IMR-90 (cell line): ENCODE measurements around the gene LRRC57. TPM values are rescaled to one million over a fixed set of nuclear protein-coding genes. Genes with fewer than 3 reads are reported as not detected.

ENCODE experiments used
- ATAC-seq: fragments of 200-7000 bp; cut with Tn5 transposase; 2 replicates; pipeline ENCODE4 v1.9.1; 2020; ENCODE audit warnings: low read depth, mild to moderate bottlenecking, moderate library complexity
- BruUV-seq: library from RNA; stranded (reverse); fragments of 400-500 nt; replicated peaks from 2 replicates; lab custom pipeline; 2021; lab: Mats Ljungman, UMichigan
- CTCF ChIA-PET: fragments of 300-600 bp; formaldehyde crosslinking; extraction: SDS; loops from one replicate; lab custom pipeline; 2021; ENCODE audit warnings: antibody characterized with exemption; lab: Yijun Ruan, JAX
- POLR2A ChIA-PET: fragments of 300-600 bp; sonication (Branson Sonifier 250); formaldehyde crosslinking; loops from one replicate; lab custom pipeline; 2022; ENCODE audit warnings: antibody characterized with exemption; ENCODE audit not compliant: unreplicated experiment; lab: Charles Lee
- DNase-seq: peaks from one replicate; pipeline ENCODE4 v3.0.0; 2013
- H2AFZ ChIP-seq: replicated peaks from 2 replicates; pipeline ENCODE3; 2013; ENCODE audit warnings: low read length, mild to moderate bottlenecking; ENCODE audit not compliant: poor library complexity
- H2AK5ac ChIP-seq: 2 replicates; pipeline ENCODE4 v1.6.1; 2013; ENCODE audit warnings: low read depth, low read length, inconsistent platforms
- H2AK9ac ChIP-seq: replicated peaks from 2 replicates; pipeline ENCODE3; 2013; ENCODE audit warnings: mild to moderate bottlenecking, low read depth, low read length, moderate library complexity; ENCODE audit not compliant: poor library complexity
- H2BK120ac ChIP-seq: 2 replicates; pipeline ENCODE4 v1.6.1; 2013; ENCODE audit warnings: low read depth, low read length, inconsistent platforms
- H2BK15ac ChIP-seq: 3 replicates; pipeline ENCODE4 v1.6.1; 2013; ENCODE audit warnings: low read depth, low read length, inconsistent platforms
- H2BK20ac ChIP-seq: 2 replicates; pipeline ENCODE4 v1.6.1; 2013; ENCODE audit warnings: low read depth, mild to moderate bottlenecking, inconsistent platforms, low read length, moderate library complexity
- H2BK5ac ChIP-seq: 2 replicates; pipeline ENCODE4 v1.6.1; 2013; ENCODE audit warnings: mild to moderate bottlenecking, low read depth, low read length, inconsistent platforms; ENCODE audit not compliant: poor library complexity, severe bottlenecking
- H3K14ac ChIP-seq: replicated peaks from 2 replicates; pipeline ENCODE4 v1.6.1; 2013; ENCODE audit warnings: low read depth, low read length, inconsistent platforms
- H3K18ac ChIP-seq: 2 replicates; pipeline ENCODE4 v1.6.1; 2013; ENCODE audit warnings: low read depth, low read length, control low read depth
- H3K23ac ChIP-seq: 2 replicates; pipeline ENCODE4 v1.6.1; 2013; ENCODE audit warnings: low read depth, low read length, inconsistent platforms
- H3K27ac ChIP-seq: 2 replicates; pipeline ENCODE4 v1.5.1; 2013; ENCODE audit warnings: mild to moderate bottlenecking, control low read depth, low read length; ENCODE audit not compliant: insufficient read depth
- H3K27me3 ChIP-seq: 2 replicates; pipeline ENCODE4 v1.6.1; 2013; ENCODE audit warnings: low read length; ENCODE audit not compliant: control insufficient read depth, insufficient read depth
- H3K36me3 ChIP-seq: 2 replicates; pipeline ENCODE4 v1.6.1; 2013; ENCODE audit warnings: low read length, mixed read lengths; ENCODE audit not compliant: control insufficient read depth, insufficient read depth
- H3K4ac ChIP-seq: 2 replicates; pipeline ENCODE4 v1.6.1; 2013; ENCODE audit warnings: low read depth, low read length, inconsistent platforms
- H3K4me1 ChIP-seq: 2 replicates; pipeline ENCODE4 v1.6.1; 2013; ENCODE audit warnings: low read length, mixed read lengths; ENCODE audit not compliant: control insufficient read depth, insufficient read depth
- H3K4me2 ChIP-seq: 2 replicates; pipeline ENCODE4 v1.6.1; 2013; ENCODE audit warnings: low read depth, mild to moderate bottlenecking, control low read depth, low read length, moderate library complexity
- H3K4me3 ChIP-seq: 2 replicates; pipeline ENCODE4 v1.5.1; 2013; ENCODE audit warnings: low read depth, mild to moderate bottlenecking, control low read depth, low read length, moderate library complexity; ENCODE audit not compliant: insufficient read depth
- H3K56ac ChIP-seq: 2 replicates; pipeline ENCODE4 v1.6.1; 2013; ENCODE audit warnings: low read length, inconsistent platforms; ENCODE audit not compliant: insufficient read depth; ENCODE audit errors: extremely low read depth
- H3K79me1 ChIP-seq, 2 experiments: 2 replicates each; pipeline ENCODE4 v1.6.1; 2013; ENCODE audit warnings: low read length in 2 of 2, inconsistent platforms in 1 of 2, low read depth in 1 of 2
- H3K9ac ChIP-seq: 2 replicates; pipeline ENCODE4 v1.6.1; 2013; ENCODE audit warnings: low read depth, low read length, control low read depth
- H3K9me1 ChIP-seq: 2 replicates; pipeline ENCODE4 v1.6.1; 2013; ENCODE audit warnings: low read length, inconsistent platforms; ENCODE audit not compliant: insufficient read depth
- H3K9me3 ChIP-seq: 2 replicates; pipeline ENCODE4 v1.6.1; 2013; ENCODE audit warnings: low read length; ENCODE audit not compliant: control insufficient read depth, insufficient read depth
- H4K20me1 ChIP-seq: 2 replicates; pipeline ENCODE4 v1.6.1; 2013; ENCODE audit warnings: low read length, inconsistent platforms; ENCODE audit not compliant: insufficient read depth
- H4K5ac ChIP-seq: 2 replicates; pipeline ENCODE4 v1.6.1; 2013; ENCODE audit warnings: mild to moderate bottlenecking, low read depth, low read length, control low read depth
- H4K8ac ChIP-seq, 2 experiments: 2 replicates each; pipeline ENCODE4 v1.6.1; 2013; ENCODE audit warnings: low read depth in 2 of 2, low read length in 2 of 2, control low read depth in 1 of 2, inconsistent platforms in 1 of 2
- H4K91ac ChIP-seq: 2 replicates; pipeline ENCODE4 v1.6.1; 2013; ENCODE audit warnings: low read depth, low read length, inconsistent platforms; ENCODE audit not compliant: insufficient read depth
- BHLHE40 ChIP-seq: fragments of 150-350 bp; IDR thresholded peaks from 2 replicates; pipeline ENCODE4 v1.6.1; 2016; ENCODE audit warnings: mild to moderate bottlenecking, low read depth, low read length
- CEBPB ChIP-seq: IDR thresholded peaks from 2 replicates; pipeline ENCODE4 v1.6.1; 2012; ENCODE audit warnings: low read depth, low read length, improper control_type of control experiment
- FOS ChIP-seq: fragments of 150-350 bp; IDR thresholded peaks from 2 replicates; pipeline ENCODE4 v1.6.1; 2016; ENCODE audit warnings: low read depth, low read length
- MAFK ChIP-seq: IDR thresholded peaks from 2 replicates; pipeline ENCODE4 v1.6.1; 2012; ENCODE audit warnings: low read depth, low read length, improper control_type of control experiment
- RAD21 ChIP-seq: IDR thresholded peaks from 2 replicates; pipeline ENCODE4 v1.6.1; 2012; ENCODE audit warnings: low read length, improper control_type of control experiment
- RFX5 ChIP-seq: IDR thresholded peaks from 2 replicates; pipeline ENCODE4 v1.8.0; 2012; ENCODE audit warnings: low read depth, mild to moderate bottlenecking, low read length, moderate library complexity
- USF2 ChIP-seq: fragments of 150-350 bp; IDR thresholded peaks from 2 replicates; pipeline ENCODE4 v1.6.1; 2017; ENCODE audit warnings: mild to moderate bottlenecking, antibody characterized with exemption, low read length, low read depth
- WGBS, 2 experiments: methylation state at CpG; one replicate each; pipeline versions ENCODE4 v1.1.5 to v1.1.7; 2013; ENCODE audit warnings: missing lambda C conversion rate in 2 of 2; ENCODE audit not compliant: insufficient read length in 1 of 2; ENCODE audit errors: extremely low coverage in 2 of 2; 5-methylcytosine and 5-hydroxymethylcytosine counted together
- dilution Hi-C: fragments of 300-500 bp; cut with HindIII; formaldehyde crosslinking; loops from one replicate; pipeline ENCODE4 v1.14.3; 2018; ENCODE audit warnings: low sequenced_read_pairs; ENCODE audit not compliant: unreplicated experiment
- in situ Hi-C: fragments of 300-500 bp; cut with MboI; formaldehyde crosslinking; loops from 3 replicates; pipeline ENCODE4 v1.14.3; 2019; ENCODE audit warnings: low sequenced_read_pairs, inconsistent platforms, mixed read lengths
- intact Hi-C: fragments of 100-400 bp; cut with micrococcal nuclease; formaldehyde crosslinking; loops from 2 replicates; pipeline ENCODE4 v1.10.0; 2022
- polyA plus RNA-seq, 3 experiments: library from polyadenylated mRNA; depleted of rRNA; stranded (reverse); fragments of >200 nt; gene quantifications; 2 replicates each; pipeline ENCODE4 v1.2.3, GENCODE V29; 2012; ENCODE audit warnings: low replicate concordance in 1 of 3
- total RNA-seq: library from RNA; depleted of rRNA; stranded (reverse); fragments of >200 nt; gene quantifications from 2 replicates; pipeline ENCODE4 v1.2.3, GENCODE V29; 2012

LRRC57 gene
- total and polyA plus RNA-seq, 2 of the 4 experiments (the other 2 are of a cell fraction): 9.5 to 11.3 TPM

- Histone ChIP-seq H3K79me1 (peaks cover 16 to 59% of the 10 kb centered on the region in 2 experiments; a peak in 2 of 4 replicates), H3K4me3 (no peak overlapping the region; the same call in 1 of the 2 replicates), H2BK15ac (no peak overlapping the region), H3K4me2 (peak overlapping the region; percentile 78), H3K14ac (no peak overlapping the region; the same call in 1 of the 2 replicates), H3K9ac (no peak overlapping the region), H3K4me1 (peaks cover 16% of the 10 kb centered on the region), H3K4ac (no peak overlapping the region), H3K27me3 (no peaks in the 10 kb centered on the region), H3K9me1 (peaks cover 6% of the 10 kb centered on the region), H2BK120ac (no peak overlapping the region), H2AK5ac (no peak overlapping the region), H4K91ac (no peak overlapping the region), H4K8ac (peak overlapping the region in 1 of 2 experiments; percentile 15; a peak in 1 of 4 replicates), H2BK20ac (no peak overlapping the region), H4K5ac (no peak overlapping the region; the same call in 1 of the 2 replicates), H3K27ac (peak overlapping the region; percentile 52; the same call in 1 of the 2 replicates), H2AK9ac (no peak overlapping the region), H2AFZ (no peak overlapping the region), H4K20me1 (peaks cover 7% of the 10 kb centered on the region; the same call in 1 of the 2 replicates), H3K18ac (peak overlapping the region; percentile 91; the same call in 1 of the 2 replicates), H3K9me3 (no peaks in the 10 kb centered on the region), H3K56ac (no peak overlapping the region), H3K23ac (no peak overlapping the region), H2BK5ac (peak overlapping the region; percentile 70), H3K36me3 (peaks cover 12% of the 10 kb centered on the region)
- no TSS peak for BruUV-seq
- WGBS, 2 experiments: no CpG with 5 or more reads among the region's 4 CpGs
- dilution Hi-C loops: no loop called here
- TF ChIP-seq USF2 (peak; percentile 34; the same call in 1 of the 2 replicates), RAD21 (no peak), CEBPB (peak; percentile 99), MAFK (no peak), FOS (peak; percentile 63; the same call in 1 of the 2 replicates), RFX5 (no peak), BHLHE40 (peak; percentile 63)
- in situ Hi-C loops: no loop called here
- intact Hi-C loops: no loop called here
- ChIA-PET POLR2A (interaction anchor here (1.5 to 1.6 kb wide), 2 partner anchors 11 to 20 kb away, joined by 4 read pairs; partner anchors contain the start of gene ZNF106), CTCF (no interaction called here)
- peak; percentile 85 for ATAC-seq
- DNase-seq: peak; percentile 84
Measured at GRCh38 chr15:42511007-42511391, 37.6 kb downstream of the LRRC57 start.
